Stimulated activated CD8-positive, alpha-beta memory T cell treated with anti-CD3 and anti-CD28 coated beads, Interleukin-15, amount 100 ng/mL, for 24 hours (primary cell): ENCODE measurements around the gene CHCHD3.

ENCODE experiments used
- DNase-seq: peaks from one replicate; pipeline ENCODE4 v3.0.0-alpha.2; 2020; ENCODE audit warnings: low read depth

The CHCHD3 gene

GRCh38 chr7:132770055-132770454 lies 311.8 kb downstream of the CHCHD3 start:
- no peak for DNase-seq

- DNase-seq, result no peak
These were observed 312.6 kb downstream of the CHCHD3 start for GRCh38 chr7:132769280-132769679.

GRCh38 chr7:132768099-132768498 lies 313.8 kb downstream of the CHCHD3 start:
- DNase-seq, result no peak

GRCh38 chr7:132767378-132767777 lies 314.5 kb downstream of the CHCHD3 start:
- DNase-seq, result no peak

- no peak for DNase-seq
These were observed 315.2 kb downstream of the CHCHD3 start for GRCh38 chr7:132766660-132767059.

- DNase-seq, result no peak
These were observed 316.0 kb downstream of the CHCHD3 start for GRCh38 chr7:132765861-132766260.

GRCh38 chr7:132764762-132765161 lies 317.1 kb downstream of the CHCHD3 start:
- DNase-seq, result no peak

- DNase-seq, result no peak
These were observed 321.0 kb downstream of the CHCHD3 start for GRCh38 chr7:132760866-132761265.

GRCh38 chr7:132760244-132760623 lies 321.7 kb downstream of the CHCHD3 start:
- DNase-seq, result no peak

GRCh38 chr7:132759482-132760243 lies 322.2 kb downstream of the CHCHD3 start:
- DNase-seq, result no peak

GRCh38 chr7:132758986-132759385 lies 322.9 kb downstream of the CHCHD3 start:
- no peak for DNase-seq

GRCh38 chr7:132757783-132758182 lies 324.1 kb downstream of the CHCHD3 start:
- DNase-seq, result no peak

GRCh38 chr7:132756484-132756990 lies 325.4 kb downstream of the CHCHD3 start:
- no peak for DNase-seq

GRCh38 chr7:132755538-132756483 lies 326.1 kb downstream of the CHCHD3 start:
- no peak for DNase-seq

GRCh38 chr7:132752431-132752830 lies 329.5 kb downstream of the CHCHD3 start:
- DNase-seq, result no peak

- no peak for DNase-seq
These were observed 330.6 kb downstream of the CHCHD3 start for GRCh38 chr7:132751244-132751647.

- DNase-seq, result no peak
These were observed 331.2 kb downstream of the CHCHD3 start for GRCh38 chr7:132750530-132751217.

GRCh38 chr7:132750096-132750495 lies 331.8 kb downstream of the CHCHD3 start:
- no peak for DNase-seq

- DNase-seq, result no peak
These were observed 336.4 kb downstream of the CHCHD3 start for GRCh38 chr7:132745510-132745909.

GRCh38 chr7:132743974-132744373 lies 337.9 kb downstream of the CHCHD3 start:
- DNase-seq, result no peak

GRCh38 chr7:132742189-132742612 lies 339.7 kb downstream of the CHCHD3 start:
- DNase-seq, result no peak

- no peak for DNase-seq
These were observed 341.7 kb downstream of the CHCHD3 start for GRCh38 chr7:132740176-132740575.
